Tibial nerve (tissue), 4 donors: ENCODE results near the gene PEX6. TPM values are rescaled to one million over a fixed set of nuclear protein-coding genes. Genes with fewer than 3 reads are reported as not detected.
A peak's percentile ranks its signal among the peaks of the same experiment; 100 is the strongest.
"Not testable (repeated sequence)": the region's sequence is repeated elsewhere in the genome, so short reads cannot be mapped to it uniquely, and the experiment has no call there.

ENCODE experiments used
- DNase-seq, 2 donors: peaks; one replicate each; pipeline ENCODE4 v3.0.0-alpha.2; 2019; ENCODE audit warnings: low spot score in 2 of 2
- H3K27ac ChIP-seq, 4 donors: fragments of 200-600 bp; sonication (generic) in 3 of 4; one replicate each; pipeline ENCODE4 v1.5.1; 2017 to 2019; ENCODE audit warnings: mild to moderate bottlenecking in 1 of 4
- H3K27me3 ChIP-seq, 2 donors: fragments of 200-600 bp; sonication (generic) in 1 of 2; one replicate each; pipeline versions ENCODE4 v1.5.1 to v1.6.0; 2017 to 2019
- H3K36me3 ChIP-seq, 3 donors: fragments of 200-600 bp; sonication (generic); one replicate each; pipeline ENCODE4 v1.5.1; 2018 to 2019
- H3K4me1 ChIP-seq, 4 donors: fragments of 200-600 bp; sonication (generic) in 3 of 4; one replicate each; pipeline ENCODE4 v1.5.1; 2017 to 2019
- H3K4me3 ChIP-seq, 4 donors: fragments of 200-600 bp; sonication (generic) in 3 of 4; one replicate each; pipeline ENCODE4 v1.5.1; 2017 to 2019; ENCODE audit warnings: mild to moderate bottlenecking in 1 of 4, moderate library complexity in 1 of 4
- H3K9me3 ChIP-seq, 4 donors: fragments of 200-600 bp; sonication (generic) in 3 of 4; one replicate each; pipeline ENCODE4 v1.5.1; 2017 to 2019
- EP300 ChIP-seq, 2 donors: sonication (generic); formaldehyde crosslinking; IDR thresholded peaks; one replicate each; pipeline ENCODE4 v1.6.1; 2017; ENCODE audit warnings: antibody characterized with exemption in 2 of 2, mild to moderate bottlenecking in 1 of 2
- POLR2A ChIP-seq, 2 donors: fragments of 450-650 bp; IDR thresholded peaks; one replicate each; pipeline ENCODE4 v1.6.1; 2017; ENCODE audit warnings: antibody characterized with exemption in 2 of 2, mild to moderate bottlenecking in 2 of 2, moderate library complexity in 2 of 2
- WGBS, 2 donors: methylation state at CpG; one replicate each; pipeline ENCODE4 v1.1.5; 2018; 5-methylcytosine and 5-hydroxymethylcytosine counted together
- total RNA-seq, 4 donors: library from RNA; depleted of rRNA; stranded (reverse); fragments of >200 nt; gene quantifications; one replicate each; pipeline ENCODE4 v1.1.0, GENCODE V29; 2016
- TF ChIP-seq, protein P1 (sequence below), 5 experiments: fragments of 200-600 bp in 3 of 5; fragments of 450-650 bp in 2 of 5; sonication (generic) in 3 of 5; IDR thresholded peaks; one replicate each; pipeline ENCODE4 v1.5.1; 2016 to 2019; ENCODE audit warnings: antibody characterized with exemption in 5 of 5, mild to moderate bottlenecking in 3 of 5, moderate library complexity in 2 of 5

Gene PEX6
- total RNA-seq, 4 donors from 2014 or later = 20.3 to 32.8 (median 27.3) TPM

DNA sequence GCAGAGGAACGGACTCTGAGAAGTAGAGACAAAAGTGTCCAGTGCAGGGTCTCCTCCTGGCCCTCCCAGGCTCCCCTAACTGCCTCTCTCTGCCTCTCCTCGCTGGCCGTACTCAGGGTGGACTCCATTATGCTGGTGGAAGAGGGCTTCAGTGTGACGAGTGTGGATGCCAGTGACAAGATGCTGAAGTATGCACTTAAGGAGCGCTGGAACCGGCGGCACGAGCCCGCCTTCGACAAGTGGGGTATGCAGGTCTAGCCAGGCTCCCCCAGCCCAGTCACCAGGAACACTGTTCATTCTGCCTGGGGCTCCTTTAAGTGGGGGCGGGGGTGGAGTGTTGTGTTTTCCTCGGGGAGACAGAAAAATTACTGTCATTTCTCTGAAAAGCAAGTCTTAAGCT is 16.9 kb downstream of the PEX6 start:
- Histone ChIP-seq H3K4me3 (no peak overlapping the region), H3K27ac (no peak overlapping the region), H3K36me3 (peaks cover 0 to 55% (median 7%) of the 10 kb centered on the region in 3 donors), H3K9me3 (no peaks in the 10 kb centered on the region), H3K27me3 (peaks cover 0 to 8% of the 10 kb centered on the region in 2 donors), H3K4me1 (peaks cover 0 to 17% (median 12%) of the 10 kb centered on the region in 4 donors)
- TF ChIP-seq EP300 (IDR thresholded peaks at IDR 0.05) (no peak), POLR2A (IDR thresholded peaks at IDR 0.05) (no peak)
- TF ChIP-seq, protein P1, sequence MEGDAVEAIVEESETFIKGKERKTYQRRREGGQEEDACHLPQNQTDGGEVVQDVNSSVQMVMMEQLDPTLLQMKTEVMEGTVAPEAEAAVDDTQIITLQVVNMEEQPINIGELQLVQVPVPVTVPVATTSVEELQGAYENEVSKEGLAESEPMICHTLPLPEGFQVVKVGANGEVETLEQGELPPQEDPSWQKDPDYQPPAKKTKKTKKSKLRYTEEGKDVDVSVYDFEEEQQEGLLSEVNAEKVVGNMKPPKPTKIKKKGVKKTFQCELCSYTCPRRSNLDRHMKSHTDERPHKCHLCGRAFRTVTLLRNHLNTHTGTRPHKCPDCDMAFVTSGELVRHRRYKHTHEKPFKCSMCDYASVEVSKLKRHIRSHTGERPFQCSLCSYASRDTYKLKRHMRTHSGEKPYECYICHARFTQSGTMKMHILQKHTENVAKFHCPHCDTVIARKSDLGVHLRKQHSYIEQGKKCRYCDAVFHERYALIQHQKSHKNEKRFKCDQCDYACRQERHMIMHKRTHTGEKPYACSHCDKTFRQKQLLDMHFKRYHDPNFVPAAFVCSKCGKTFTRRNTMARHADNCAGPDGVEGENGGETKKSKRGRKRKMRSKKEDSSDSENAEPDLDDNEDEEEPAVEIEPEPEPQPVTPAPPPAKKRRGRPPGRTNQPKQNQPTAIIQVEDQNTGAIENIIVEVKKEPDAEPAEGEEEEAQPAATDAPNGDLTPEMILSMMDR (IDR thresholded peaks at IDR 0.05) = no peak
- DNase-seq = no peak
- 86 to 89% methylated on average over 12 of the region's 12 CpGs for WGBS, 2 donors

DNA sequence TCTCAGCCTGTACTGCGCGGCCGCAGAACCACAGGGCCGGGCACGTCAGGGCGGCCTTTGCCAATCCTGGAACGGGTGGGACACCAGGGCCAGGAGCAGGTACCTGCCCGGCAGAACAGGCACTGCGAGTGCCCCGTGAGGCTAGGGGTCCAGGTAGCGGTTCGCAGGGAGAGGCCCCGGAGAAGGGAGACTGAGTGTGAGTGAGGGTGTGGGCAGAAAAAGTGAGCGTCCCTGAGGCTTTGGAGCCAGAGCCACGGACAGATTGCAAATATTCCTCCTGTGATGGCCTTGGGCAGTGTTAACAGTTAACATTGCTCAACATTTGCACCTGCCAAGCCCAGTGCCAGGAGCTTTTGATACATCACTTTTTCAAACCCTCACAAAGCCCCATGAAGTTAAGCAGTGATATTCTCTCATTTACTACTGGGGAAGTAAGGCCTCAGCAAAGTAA is 17.9 kb downstream of the PEX6 start:
- H3K36me3 ChIP-seq = peaks cover 0 to 45% (median 3%) of the 10 kb centered on the region in 3 donors
- no peaks in the 10 kb centered on the region for H3K9me3 ChIP-seq
- no peak for DNase-seq
- H3K27ac ChIP-seq = no peak overlapping the region
- H3K4me1 ChIP-seq = peaks cover 0 to 17% (median 12%) of the 10 kb centered on the region in 4 donors
- TF ChIP-seq, protein P1 (IDR thresholded peaks at IDR 0.05) = no peak
- TF ChIP-seq POLR2A (IDR thresholded peaks at IDR 0.05) = no peak
- no peak for TF ChIP-seq EP300 (IDR thresholded peaks at IDR 0.05)
- 24 to 48% methylated on average over 8 to 15 of the region's 15 CpGs for WGBS, 2 donors
- peak overlapping the region; percentile 23 to 53 (median 44) for H3K4me3 ChIP-seq
- H3K27me3 ChIP-seq = peaks cover 0 to 8% of the 10 kb centered on the region in 2 donors

DNA sequence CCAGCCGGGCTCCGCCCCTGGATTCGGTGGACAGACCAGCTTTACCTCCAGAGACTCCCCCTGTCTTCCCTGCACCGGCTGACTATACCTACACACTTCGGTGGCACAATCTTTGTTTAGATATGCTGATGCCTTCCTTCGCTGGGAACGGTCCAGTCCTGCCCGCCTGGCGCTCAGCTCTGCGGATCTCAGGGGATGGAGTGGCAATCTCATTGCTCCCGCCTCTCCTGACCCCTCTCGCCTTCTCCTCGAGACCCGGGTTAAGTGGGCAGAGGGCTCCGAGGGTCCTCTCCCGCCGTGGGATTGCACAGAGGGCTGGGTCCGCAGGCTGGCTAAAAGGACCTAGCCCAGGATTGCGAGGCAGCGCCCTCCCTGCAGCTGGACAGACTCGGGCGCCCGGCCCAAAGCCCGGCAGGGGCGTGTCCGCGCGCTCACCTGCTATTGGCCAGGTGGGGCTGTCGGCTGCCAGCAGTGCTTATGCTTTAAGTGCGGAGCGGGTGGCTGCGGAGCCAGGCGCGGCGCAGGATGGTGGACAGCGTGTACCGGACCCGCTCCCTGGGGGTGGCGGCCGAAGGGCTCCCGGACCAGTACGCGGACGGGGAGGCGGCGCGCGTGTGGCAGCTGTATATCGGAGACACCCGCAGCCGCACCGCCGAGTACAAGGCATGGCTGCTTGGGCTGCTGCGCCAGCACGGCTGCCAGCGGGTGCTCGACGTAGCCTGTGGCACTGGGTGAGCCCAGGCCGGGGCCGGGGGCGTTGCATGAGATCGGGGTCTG is 18.6 kb downstream of the PEX6 start, which contains the start of gene GNMT:
TSS of gene GNMT (plus strand) at position 512 of the 777 bp plus-strand sequence. CDS start at position 526, 14 bp downstream.
- WGBS, 2 donors = 4 to 6% methylated on average over 29 to 48 of the region's 62 CpGs
- H3K4me1 ChIP-seq = peaks cover 0 to 17% (median 12%) of the 10 kb centered on the region in 4 donors
- H3K27me3 ChIP-seq = peaks cover 0 to 8% of the 10 kb centered on the region in 2 donors
- H3K36me3 ChIP-seq = peaks cover 0 to 38% (median 0%) of the 10 kb centered on the region in 3 donors
- DNase-seq = no peak
- TF ChIP-seq, protein P1 (IDR thresholded peaks at IDR 0.05) = no peak
- TF ChIP-seq POLR2A (IDR thresholded peaks at IDR 0.05) (no peak), EP300 (IDR thresholded peaks at IDR 0.05) (no peak)
- no peaks in the 10 kb centered on the region for H3K9me3 ChIP-seq
- peak within 1 kb of the TSS; percentile 23 to 53 (median 44) for H3K4me3 ChIP-seq
- H3K27ac ChIP-seq = no peak within 1 kb of the TSS

DNA sequence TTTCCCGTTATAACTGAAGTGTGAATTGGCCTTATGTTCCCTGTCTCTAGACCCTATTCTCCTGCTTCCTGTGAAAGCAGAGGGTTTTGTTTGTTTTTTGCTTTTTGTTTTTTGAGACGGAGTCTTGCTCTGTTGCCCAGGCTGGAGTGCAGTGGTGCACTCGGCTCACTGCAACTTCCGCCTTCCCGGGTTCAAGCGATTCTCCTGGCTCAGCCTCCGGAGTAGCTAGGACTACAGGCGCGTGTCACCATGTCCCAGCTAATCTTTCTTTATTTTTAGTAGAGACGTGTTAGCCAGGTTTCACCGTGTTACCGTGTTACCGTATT is 19.1 kb downstream of the PEX6 start:
- TF ChIP-seq POLR2A (IDR thresholded peaks at IDR 0.05) (no peak), EP300 (IDR thresholded peaks at IDR 0.05) (no peak)
- TF ChIP-seq, protein P1 (IDR thresholded peaks at IDR 0.05) = no peak
- no peak overlapping the region for H3K27ac ChIP-seq
- peaks cover 0 to 17% (median 12%) of the 10 kb centered on the region in 4 donors for H3K4me1 ChIP-seq
- DNase-seq = no peak
- no peaks in the 10 kb centered on the region for H3K9me3 ChIP-seq
- peak overlapping the region in 3 of 4 donors; percentile 36 to 53 (median 51) for H3K4me3 ChIP-seq
- H3K36me3 ChIP-seq = peaks cover 0 to 33% (median 0%) of the 10 kb centered on the region in 3 donors
- peaks cover 0 to 8% of the 10 kb centered on the region in 2 donors for H3K27me3 ChIP-seq
- WGBS, 2 donors = 29 to 35% methylated on average over 13 of the region's 13 CpGs

DNA sequence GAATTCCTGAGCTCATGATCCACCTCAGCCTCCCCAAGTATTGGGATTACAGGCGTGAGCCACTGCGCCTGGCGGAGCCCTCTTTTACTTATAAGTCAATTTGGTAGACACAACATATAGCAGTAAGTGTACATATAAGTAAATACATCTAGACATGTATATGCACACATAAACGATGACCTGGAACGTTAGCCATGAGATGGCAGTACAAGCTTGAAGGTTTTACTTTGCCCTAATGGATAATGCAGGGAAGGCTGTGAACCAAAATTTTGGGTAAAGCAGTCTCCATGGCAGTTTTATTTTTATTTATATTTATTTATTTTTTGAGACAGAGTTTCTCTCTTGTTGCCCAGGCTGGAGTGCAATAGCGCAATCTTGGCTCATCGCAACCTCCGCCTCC is 20.9 kb downstream of the PEX6 start:
- Histone ChIP-seq H3K4me1 (peaks cover 0 to 17% (median 12%) of the 10 kb centered on the region in 4 donors), H3K4me3 (no peak overlapping the region), H3K27me3 (peaks cover 0 to 8% of the 10 kb centered on the region in 2 donors), H3K27ac (no peak overlapping the region), H3K36me3 (peaks cover 0 to 15% (median 0%) of the 10 kb centered on the region in 3 donors), H3K9me3 (no peaks in the 10 kb centered on the region)
- TF ChIP-seq EP300 (IDR thresholded peaks at IDR 0.05) = no peak
- no peak for TF ChIP-seq POLR2A (IDR thresholded peaks at IDR 0.05)
- TF ChIP-seq, protein P1 (IDR thresholded peaks at IDR 0.05) = no peak
- DNase-seq = no peak
- WGBS, 2 donors = 83 to 92% methylated on average over 8 of the region's 8 CpGs

DNA sequence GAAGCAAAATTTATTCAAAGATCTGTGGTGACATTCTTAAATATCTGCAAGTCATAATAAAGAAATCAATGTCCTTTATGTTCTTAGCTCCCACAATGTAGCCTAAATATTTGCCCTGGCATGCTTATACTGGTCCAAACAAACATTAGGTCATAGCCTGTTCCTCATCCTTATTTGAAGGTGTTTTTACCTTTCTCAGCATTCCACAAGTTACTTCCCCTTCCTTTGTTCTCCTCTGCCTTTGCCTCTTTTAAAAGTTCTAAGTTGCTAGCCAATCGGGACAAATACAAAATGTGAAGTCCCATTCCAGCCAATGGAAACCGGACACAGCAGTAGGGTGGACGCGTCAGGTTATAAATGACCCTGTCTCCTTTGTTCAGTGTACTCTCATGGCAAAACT is 24.6 kb downstream of the PEX6 start:
- 92 to 93% methylated on average over 4 of the region's 4 CpGs for WGBS, 2 donors

More for the DNA sequence above, 24.6 kb downstream of the PEX6 start:
- not testable (repeated sequence) for DNase-seq, H3K4me3 ChIP-seq, H3K4me1 ChIP-seq, H3K27me3 ChIP-seq, H3K27ac ChIP-seq, H3K36me3 ChIP-seq, H3K9me3 ChIP-seq
